Smooth muscle cell (in vitro differentiated cells): ENCODE data around the gene HES1. TPM values are rescaled to one million over a fixed set of nuclear protein-coding genes. Genes with fewer than 3 reads are reported as not detected.
A peak's percentile ranks its signal among the peaks of the same experiment; 100 is the strongest.

Experiments used
- DNase-seq: peaks from one replicate; lab custom pipeline; 2025; ENCODE audit not compliant: unreplicated experiment; lab: John Stamatoyannopoulos, UW
- H2AFZ ChIP-seq: fragments of 200-600 bp; sonication (generic); 2 replicates; pipeline ENCODE4 v1.6.0; 2016; ENCODE audit warnings: antibody characterized with exemption, low read depth, mild to moderate bottlenecking
- H3F3A ChIP-seq: fragments of 200-600 bp; sonication (generic); 2 replicates; pipeline ENCODE4 v1.6.0; 2017; ENCODE audit warnings: antibody characterized with exemption, low read depth
- H3K27ac ChIP-seq: fragments of 200-600 bp; sonication (generic); 2 replicates; pipeline ENCODE4 v1.5.1; 2016; ENCODE audit warnings: low read depth, mild to moderate bottlenecking
- H3K27me3 ChIP-seq: fragments of 200-600 bp; sonication (generic); 2 replicates; pipeline ENCODE4 v1.6.1; 2016; ENCODE audit warnings: low read depth, mild to moderate bottlenecking
- H3K36me3 ChIP-seq: fragments of 200-600 bp; sonication (generic); 2 replicates; pipeline ENCODE4 v1.5.1; 2016; ENCODE audit warnings: low read depth
- H3K4me1 ChIP-seq: fragments of 200-600 bp; sonication (generic); 2 replicates; pipeline ENCODE4 v1.5.1; 2016; ENCODE audit warnings: low read depth
- H3K4me2 ChIP-seq: fragments of 200-600 bp; sonication (generic); 2 replicates; pipeline ENCODE4 v1.6.0; 2016; ENCODE audit warnings: mild to moderate bottlenecking
- H3K4me3 ChIP-seq: fragments of 200-600 bp; sonication (generic); 2 replicates; pipeline ENCODE4 v1.5.1; 2016; ENCODE audit warnings: mild to moderate bottlenecking
- H3K79me2 ChIP-seq: fragments of 200-600 bp; sonication (generic); 2 replicates; pipeline ENCODE4 v1.6.0; 2016; ENCODE audit warnings: low read depth, mild to moderate bottlenecking
- H3K9ac ChIP-seq: fragments of 200-600 bp; sonication (generic); 2 replicates; pipeline ENCODE4 v1.6.0; 2016; ENCODE audit warnings: low read depth
- H3K9me3 ChIP-seq: fragments of 200-600 bp; sonication (generic); replicated peaks from 2 replicates; pipeline ENCODE4 v1.5.1; 2016; ENCODE audit warnings: low read depth
- H4K20me1 ChIP-seq: fragments of 200-600 bp; sonication (generic); 2 replicates; pipeline ENCODE4 v1.6.0; 2016; ENCODE audit warnings: low read depth
- CTCF ChIP-seq: fragments of 200-600 bp; sonication (generic); IDR thresholded peaks from 2 replicates; pipeline ENCODE4 v1.5.1; 2017; ENCODE audit warnings: borderline replicate concordance, mild to moderate bottlenecking, antibody characterized with exemption; ENCODE audit not compliant: insufficient read depth, poor library complexity, severe bottlenecking
- WGBS: methylation state at CpG from one replicate; pipeline ENCODE4 v1.1.7; 2016; ENCODE audit warnings: low lambda C conversion rate; 5-methylcytosine and 5-hydroxymethylcytosine counted together
- polyA plus RNA-seq: library from polyadenylated mRNA; unstranded; fragments of >200 nt; fragmentation: Nextera tagmentation; extraction: Ambion mirVana; gene quantifications from 2 replicates; pipeline ENCODE4 v1.2.1, GENCODE V29; 2016
- total RNA-seq: library from RNA; depleted of rRNA; stranded (reverse); fragments of >200 nt; gene quantifications from 2 replicates; pipeline ENCODE4 v1.2.3, GENCODE V29; 2014

HES1 gene
- total and polyA plus RNA-seq, 2 experiments from 2014 or later = 59.9 to 69.5 TPM

- H3K9me3 ChIP-seq = no peaks in the 10 kb centered on the region
- H3K4me3 ChIP-seq = no peak overlapping the region
- H2AFZ ChIP-seq = no peak overlapping the region
- H3K36me3 ChIP-seq = no peaks in the 10 kb centered on the region
- H3K27me3 ChIP-seq = no peaks in the 10 kb centered on the region
- H3K79me2 ChIP-seq = no peaks in the 10 kb centered on the region
- no peak overlapping the region for H3K27ac ChIP-seq
- DNase-seq = no peak
- no peak overlapping the region for H3K9ac ChIP-seq
- peak overlapping the region; percentile 30 for H3K4me2 ChIP-seq
- no peaks in the 10 kb centered on the region for H3F3A ChIP-seq
- no peaks in the 10 kb centered on the region for H4K20me1 ChIP-seq
- 65% methylated on average over 8 of the region's 8 CpGs for WGBS
- no peak for TF ChIP-seq CTCF
- no peaks in the 10 kb centered on the region for H3K4me1 ChIP-seq
These were observed 13.9 kb upstream of the HES1 start for GRCh38 chr3:194121891-194122631.

- Histone ChIP-seq H3K9me3 (no peaks in the 10 kb centered on the region), H4K20me1 (no peaks in the 10 kb centered on the region), H3K36me3 (no peaks in the 10 kb centered on the region), H3K4me1 (no peaks in the 10 kb centered on the region), H2AFZ (no peak overlapping the region), H3K79me2 (no peaks in the 10 kb centered on the region), H3F3A (no peaks in the 10 kb centered on the region), H3K4me2 (no peak overlapping the region), H3K4me3 (no peak overlapping the region), H3K27me3 (no peaks in the 10 kb centered on the region), H3K27ac (no peak overlapping the region), H3K9ac (no peak overlapping the region)
- no peak for DNase-seq
- TF ChIP-seq CTCF = no peak
- WGBS = 93% methylated on average over 6 of the region's 6 CpGs
These were observed 12.2 kb upstream of the HES1 start for GRCh38 chr3:194123726-194124125.

GRCh38 chr3:194124193-194124592, 11.8 kb upstream of the HES1 start:
- no peak for DNase-seq
- WGBS = 98% methylated on average over 4 of the region's 4 CpGs
- H3K36me3 ChIP-seq = no peaks in the 10 kb centered on the region
- no peaks in the 10 kb centered on the region for H3K9me3 ChIP-seq
- no peak for TF ChIP-seq CTCF
- H3K9ac ChIP-seq = no peak overlapping the region
- H2AFZ ChIP-seq = no peak overlapping the region
- no peaks in the 10 kb centered on the region for H3K79me2 ChIP-seq
- no peak overlapping the region for H3K27ac ChIP-seq
- no peaks in the 10 kb centered on the region for H4K20me1 ChIP-seq
- no peaks in the 10 kb centered on the region for H3F3A ChIP-seq
- H3K4me3 ChIP-seq = no peak overlapping the region
- peaks cover 1% of the 10 kb centered on the region for H3K4me1 ChIP-seq
- no peak overlapping the region for H3K4me2 ChIP-seq
- no peaks in the 10 kb centered on the region for H3K27me3 ChIP-seq

- Histone ChIP-seq H3K79me2 (no peaks in the 10 kb centered on the region), H3K36me3 (no peaks in the 10 kb centered on the region), H3K4me1 (peaks cover 14% of the 10 kb centered on the region), H3K27me3 (no peaks in the 10 kb centered on the region), H3K9me3 (no peaks in the 10 kb centered on the region), H2AFZ (no peak overlapping the region), H3F3A (peaks cover under 1% of the 10 kb centered on the region), H4K20me1 (no peaks in the 10 kb centered on the region), H3K4me2 (no peak overlapping the region), H3K9ac (no peak overlapping the region), H3K27ac (no peak overlapping the region), H3K4me3 (no peak overlapping the region)
- no peak for TF ChIP-seq CTCF
- 91% methylated on average over 6 of the region's 6 CpGs for WGBS
- DNase-seq = no peak
These were observed 10.5 kb upstream of the HES1 start for GRCh38 chr3:194125442-194125841.
